ENCODE results near the gene PRDM10.

DNA sequence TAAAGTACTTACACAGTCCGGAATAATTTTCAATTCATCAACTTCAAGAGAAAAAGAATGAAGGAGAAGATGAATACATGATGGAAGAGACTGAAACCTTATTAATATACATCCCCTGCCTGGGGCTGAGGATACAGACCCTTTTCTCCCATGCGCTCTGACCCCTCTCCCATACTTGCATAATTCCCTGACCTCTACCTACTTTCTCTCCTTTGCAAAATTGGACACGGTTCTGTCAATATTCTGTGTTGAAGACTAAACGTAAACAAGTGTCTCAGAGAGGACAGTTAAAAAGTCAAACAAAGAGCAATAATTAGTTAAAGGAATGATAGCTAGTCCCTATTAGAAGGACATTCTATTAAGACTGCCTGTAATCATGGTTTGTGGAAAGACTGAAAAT is 7.5 kb downstream of the PRDM10 start:
- TF ChIP-seq, protein P1, sequence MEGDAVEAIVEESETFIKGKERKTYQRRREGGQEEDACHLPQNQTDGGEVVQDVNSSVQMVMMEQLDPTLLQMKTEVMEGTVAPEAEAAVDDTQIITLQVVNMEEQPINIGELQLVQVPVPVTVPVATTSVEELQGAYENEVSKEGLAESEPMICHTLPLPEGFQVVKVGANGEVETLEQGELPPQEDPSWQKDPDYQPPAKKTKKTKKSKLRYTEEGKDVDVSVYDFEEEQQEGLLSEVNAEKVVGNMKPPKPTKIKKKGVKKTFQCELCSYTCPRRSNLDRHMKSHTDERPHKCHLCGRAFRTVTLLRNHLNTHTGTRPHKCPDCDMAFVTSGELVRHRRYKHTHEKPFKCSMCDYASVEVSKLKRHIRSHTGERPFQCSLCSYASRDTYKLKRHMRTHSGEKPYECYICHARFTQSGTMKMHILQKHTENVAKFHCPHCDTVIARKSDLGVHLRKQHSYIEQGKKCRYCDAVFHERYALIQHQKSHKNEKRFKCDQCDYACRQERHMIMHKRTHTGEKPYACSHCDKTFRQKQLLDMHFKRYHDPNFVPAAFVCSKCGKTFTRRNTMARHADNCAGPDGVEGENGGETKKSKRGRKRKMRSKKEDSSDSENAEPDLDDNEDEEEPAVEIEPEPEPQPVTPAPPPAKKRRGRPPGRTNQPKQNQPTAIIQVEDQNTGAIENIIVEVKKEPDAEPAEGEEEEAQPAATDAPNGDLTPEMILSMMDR (IDR thresholded peaks at IDR 0.05): no peak
- TF ChIP-seq POLR2A (IDR thresholded peaks at IDR 0.05): no peak
